Measurements from ENCODE around the gene EIF4A3.
"Not testable (repeated sequence)": the region's sequence is repeated elsewhere in the genome, so short reads cannot be mapped to it uniquely, and the experiment has no call there.

The EIF4A3 gene

GRCh38 chr17:80163336-80163735, 16.4 kb upstream of the EIF4A3 start:
- Mint-ChIP-seq H3K9me3 (no peaks in the 10 kb centered on the region), H3K27me3 (peaks cover 24% of the 10 kb centered on the region), H3K4me3 (no peak overlapping the region), H3K27ac (no peak overlapping the region), H3K36me3 (no peaks in the 10 kb centered on the region), H3K4me1 (no peaks in the 10 kb centered on the region)
- CTCF ChIA-PET: no interaction called here
- DNase-seq: no peak

- CTCF ChIA-PET: no interaction called here
- H3K36me3 Mint-ChIP-seq: peaks cover 3% of the 10 kb centered on the region
- no peak for DNase-seq
- no peaks in the 10 kb centered on the region for H3K4me1 Mint-ChIP-seq
- H3K27ac Mint-ChIP-seq: no peak overlapping the region
- H3K27me3 Mint-ChIP-seq: peaks cover 35% of the 10 kb centered on the region
- peaks cover 6% of the 10 kb centered on the region for H3K9me3 Mint-ChIP-seq
- H3K4me3 Mint-ChIP-seq: no peak overlapping the region
Measured at GRCh38 chr17:80160536-80160935, 13.6 kb upstream of the EIF4A3 start.

- CTCF ChIA-PET: no interaction called here
- H3K27me3 Mint-ChIP-seq: peaks cover 35% of the 10 kb centered on the region
- DNase-seq: no peak
- H3K4me1 Mint-ChIP-seq: no peaks in the 10 kb centered on the region
- peaks cover 3% of the 10 kb centered on the region for H3K36me3 Mint-ChIP-seq
- H3K4me3 Mint-ChIP-seq: no peak overlapping the region
- no peak overlapping the region for H3K27ac Mint-ChIP-seq
- peaks cover 10% of the 10 kb centered on the region for H3K9me3 Mint-ChIP-seq
Measured at GRCh38 chr17:80158846-80159245, 11.9 kb upstream of the EIF4A3 start.

- CTCF ChIA-PET, DNase-seq, H3K27ac Mint-ChIP-seq, H3K4me3 Mint-ChIP-seq: not testable (repeated sequence)
- peaks cover 25% of the 10 kb centered on the region for H3K9me3 Mint-ChIP-seq
- peaks cover 20% of the 10 kb centered on the region for H3K27me3 Mint-ChIP-seq
- peaks cover 17% of the 10 kb centered on the region for H3K4me1 Mint-ChIP-seq
- H3K36me3 Mint-ChIP-seq: peaks cover 10% of the 10 kb centered on the region
Measured at GRCh38 chr17:80155600-80155999, 8.7 kb upstream of the EIF4A3 start.

GRCh38 chr17:80154166-80154565, 7.2 kb upstream of the EIF4A3 start:
- H3K36me3 Mint-ChIP-seq: peaks cover 10% of the 10 kb centered on the region
- H3K27me3 Mint-ChIP-seq: peaks cover 11% of the 10 kb centered on the region
- peaks cover 17% of the 10 kb centered on the region for H3K4me1 Mint-ChIP-seq
- no peak overlapping the region for H3K4me3 Mint-ChIP-seq
- DNase-seq: no peak
- CTCF ChIA-PET: no interaction called here
- H3K9me3 Mint-ChIP-seq: peaks cover 25% of the 10 kb centered on the region
- H3K27ac Mint-ChIP-seq: no peak overlapping the region

GRCh38 chr17:80153004-80153403, 6.1 kb upstream of the EIF4A3 start:
- DNase-seq: no peak
- H3K4me3 Mint-ChIP-seq: no peak overlapping the region
- H3K27ac Mint-ChIP-seq: no peak overlapping the region
- H3K36me3 Mint-ChIP-seq: peaks cover 10% of the 10 kb centered on the region
- peaks cover 26% of the 10 kb centered on the region for H3K4me1 Mint-ChIP-seq
- peaks cover 25% of the 10 kb centered on the region for H3K9me3 Mint-ChIP-seq
- H3K27me3 Mint-ChIP-seq: peaks cover 11% of the 10 kb centered on the region
- CTCF ChIA-PET: no interaction called here

- peaks cover 11% of the 10 kb centered on the region for H3K27me3 Mint-ChIP-seq
- H3K4me3 Mint-ChIP-seq: no peak overlapping the region
- H3K27ac Mint-ChIP-seq: peak overlapping the region; percentile 15
- H3K36me3 Mint-ChIP-seq: peaks cover 10% of the 10 kb centered on the region
- DNase-seq: no peak
- H3K9me3 Mint-ChIP-seq: peaks cover 25% of the 10 kb centered on the region
- H3K4me1 Mint-ChIP-seq: peaks cover 31% of the 10 kb centered on the region
- CTCF ChIA-PET: no interaction called here
Measured at GRCh38 chr17:80152081-80152702, 5.3 kb upstream of the EIF4A3 start.

GRCh38 chr17:80151333-80151732, 4.4 kb upstream of the EIF4A3 start:
- CTCF ChIA-PET: no interaction called here
- H3K4me3 Mint-ChIP-seq: no peak overlapping the region
- H3K27ac Mint-ChIP-seq: no peak overlapping the region

GRCh38 chr17:80146121-80147034, 550 bp downstream of the EIF4A3 start:
- Mint-ChIP-seq H3K27me3 (no peaks in the 10 kb centered on the region), H3K4me1 (peaks cover 46% of the 10 kb centered on the region), H3K36me3 (peaks cover 30% of the 10 kb centered on the region), H3K4me3 (peak overlapping the region; percentile 98), H3K9me3 (peaks cover 4% of the 10 kb centered on the region), H3K27ac (peak overlapping the region; percentile 98)
- DNase-seq: peak; percentile 55
- CTCF ChIA-PET: interaction anchor here (1.1 to 1.2 kb wide), 2 partner anchors 45 to 138 kb away, joined by 3 to 4 read pairs; partner anchors contain the start of gene GAA

More at GRCh38 chr17:80151333-80151732, 4.4 kb upstream of the EIF4A3 start:
- DNase-seq: no peak
- H3K27me3 Mint-ChIP-seq: peaks cover 4% of the 10 kb centered on the region
- peaks cover 10% of the 10 kb centered on the region for H3K36me3 Mint-ChIP-seq
- H3K9me3 Mint-ChIP-seq: peaks cover 25% of the 10 kb centered on the region
- H3K4me1 Mint-ChIP-seq: peaks cover 32% of the 10 kb centered on the region

GRCh38 chr17:80145076-80146075, 1.6 kb downstream of the EIF4A3 start:
- CTCF ChIA-PET: interaction anchor here (1.1 to 1.8 kb wide), 3 partner anchors 12 to 137 kb away, joined by 3 to 7 read pairs (median 4); partner anchors contain the start of gene GAA
- Mint-ChIP-seq H3K4me1 (peaks cover 46% of the 10 kb centered on the region), H3K27ac (peak overlapping the region; percentile 75), H3K27me3 (no peaks in the 10 kb centered on the region), H3K9me3 (no peaks in the 10 kb centered on the region), H3K36me3 (peaks cover 34% of the 10 kb centered on the region), H3K4me3 (peak overlapping the region; percentile 80)
- peak; percentile 42 for DNase-seq

GRCh38 chr17:80142929-80143328, 4.0 kb downstream of the EIF4A3 start:
- H3K36me3 Mint-ChIP-seq: peaks cover 54% of the 10 kb centered on the region
- H3K27ac Mint-ChIP-seq: no peak overlapping the region
- no peaks in the 10 kb centered on the region for H3K27me3 Mint-ChIP-seq
- H3K9me3 Mint-ChIP-seq: no peaks in the 10 kb centered on the region
- no peak overlapping the region for H3K4me3 Mint-ChIP-seq
- H3K4me1 Mint-ChIP-seq: peaks cover 36% of the 10 kb centered on the region
- DNase-seq: no peak
- CTCF ChIA-PET: no interaction called here

- Mint-ChIP-seq H3K27ac (no peak overlapping the region), H3K4me1 (peaks cover 30% of the 10 kb centered on the region), H3K9me3 (no peaks in the 10 kb centered on the region), H3K27me3 (no peaks in the 10 kb centered on the region), H3K4me3 (no peak overlapping the region), H3K36me3 (peaks cover 66% of the 10 kb centered on the region)
- DNase-seq: no peak
- CTCF ChIA-PET: interaction anchor here (1.0 kb wide), 1 partner anchor 40 kb away, joined by 4 read pairs; the partner anchor contains the start of gene GAA
Measured at GRCh38 chr17:80141463-80142165, 5.3 kb downstream of the EIF4A3 start.

- Mint-ChIP-seq H3K4me3 (no peak overlapping the region), H3K4me1 (peaks cover 6% of the 10 kb centered on the region), H3K36me3 (peaks cover 76% of the 10 kb centered on the region), H3K27ac (no peak overlapping the region), H3K27me3 (no peaks in the 10 kb centered on the region), H3K9me3 (no peaks in the 10 kb centered on the region)
- no peak for DNase-seq
- CTCF ChIA-PET: interaction anchor here (1.1 kb wide), 1 partner anchor 37 kb away, joined by 3 read pairs; the partner anchor contains the start of gene GAA
Measured at GRCh38 chr17:80138856-80139426, 8.0 kb downstream of the EIF4A3 start.
